KMS-11 (cell line): ENCODE measurements around the gene SLC4A1.
A peak's percentile ranks its signal among the peaks of the same experiment; 100 is the strongest.
"Not testable (repeated sequence)": the region's sequence is repeated elsewhere in the genome, so short reads cannot be mapped to it uniquely, and the experiment has no call there.

ENCODE experiments used
- H2AFZ ChIP-seq: fragments of 200-600 bp; sonication (generic); 2 replicates; pipeline ENCODE4 v1.6.1; 2016; ENCODE audit warnings: antibody characterized with exemption, mixed run types, low read depth
- H3K27ac ChIP-seq: fragments of 200-600 bp; sonication (generic); 2 replicates; pipeline ENCODE4 v1.6.1; 2016; ENCODE audit warnings: mild to moderate bottlenecking, mixed run types
- H3K27me3 ChIP-seq: fragments of 200-600 bp; sonication (generic); 2 replicates; pipeline ENCODE4 v1.6.1; 2017; ENCODE audit warnings: mild to moderate bottlenecking, low read depth, mixed run types, moderate library complexity; ENCODE audit not compliant: insufficient read depth
- H3K36me3 ChIP-seq: fragments of 200-600 bp; sonication (generic); 2 replicates; pipeline ENCODE4 v1.6.1; 2017; ENCODE audit warnings: mild to moderate bottlenecking, mixed run types; ENCODE audit not compliant: insufficient read depth
- H3K4me1 ChIP-seq: fragments of 200-600 bp; sonication (generic); 2 replicates; pipeline ENCODE4 v1.6.1; 2016; ENCODE audit warnings: mild to moderate bottlenecking, low read depth, mixed run types; ENCODE audit not compliant: poor library complexity, severe bottlenecking
- H3K4me2 ChIP-seq: fragments of 200-600 bp; sonication (generic); 2 replicates; pipeline ENCODE4 v1.7.0; 2016; ENCODE audit warnings: mild to moderate bottlenecking, mixed run types
- H3K4me3 ChIP-seq: fragments of 200-600 bp; sonication (generic); IDR thresholded peaks from 2 replicates; pipeline ENCODE4 v1.6.1; 2017; ENCODE audit warnings: low read depth, low read length, mixed read lengths; ENCODE audit not compliant: insufficient read depth
- H3K79me2 ChIP-seq: fragments of 200-600 bp; sonication (generic); 2 replicates; pipeline ENCODE4 v1.6.1; 2016; ENCODE audit warnings: low read depth, mixed run types; ENCODE audit not compliant: insufficient read depth
- H3K9ac ChIP-seq: fragments of 200-600 bp; sonication (generic); 2 replicates; pipeline ENCODE4 v1.6.1; 2016; ENCODE audit warnings: mild to moderate bottlenecking, mixed run types
- H4K20me1 ChIP-seq: fragments of 200-600 bp; sonication (generic); 2 replicates; pipeline ENCODE4 v1.6.1; 2016; ENCODE audit warnings: mild to moderate bottlenecking, mixed run types; ENCODE audit not compliant: insufficient read depth
- TF ChIP-seq, protein P1 (sequence below): fragments of 200-600 bp; sonication (generic); conservative IDR thresholded peaks from 2 replicates; pipeline ENCODE4 v1.6.1; 2017; ENCODE audit warnings: low read depth, mild to moderate bottlenecking, antibody characterized with exemption, low read length, moderate library complexity, mixed read lengths

Gene SLC4A1

DNA sequence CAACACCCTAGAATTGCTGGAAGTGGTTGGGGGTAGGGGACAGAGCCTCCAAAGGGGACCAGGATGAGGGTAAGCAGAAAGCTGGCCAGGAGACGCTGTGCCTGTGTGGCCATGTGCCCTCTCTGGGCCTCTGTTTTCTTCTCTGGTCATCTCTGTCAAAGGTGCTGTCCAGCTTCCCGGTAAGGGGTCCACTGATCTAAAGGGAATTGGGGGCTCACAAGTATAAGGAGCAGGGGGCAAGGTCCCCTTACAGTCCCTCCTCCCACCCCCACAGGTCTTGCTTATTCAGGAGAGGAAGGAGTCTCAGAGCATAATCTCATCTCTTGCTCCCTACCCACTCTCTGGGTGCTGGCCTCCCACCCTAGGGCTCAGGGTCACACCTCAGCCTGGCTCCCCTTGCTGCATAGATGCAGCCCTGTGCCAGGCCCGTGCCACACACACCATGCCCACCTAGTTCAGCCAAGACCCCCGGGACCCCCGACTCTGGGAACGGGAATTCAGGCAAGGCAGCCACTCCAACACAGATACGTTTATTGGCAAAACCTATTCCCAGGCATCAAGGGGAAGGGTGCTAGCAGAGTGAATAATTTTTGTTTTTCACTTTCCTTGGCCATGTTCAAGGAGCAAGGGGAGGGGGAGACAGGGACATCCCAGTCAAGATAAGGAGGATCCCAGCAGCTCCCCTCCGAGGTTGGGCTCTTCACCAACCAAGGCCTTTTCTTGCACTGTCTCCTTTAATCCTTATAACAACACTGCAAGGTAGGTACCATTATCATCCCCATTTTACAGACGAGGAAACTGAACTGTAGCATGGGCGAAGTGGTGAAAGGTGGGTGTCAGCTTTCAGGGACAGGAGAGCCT, 19.8 kb downstream of the SLC4A1 start:
- H3K4me3 ChIP-seq: no peak overlapping the region
- H2AFZ ChIP-seq: no peak overlapping the region
- no peaks in the 10 kb centered on the region for H3K79me2 ChIP-seq
- no peaks in the 10 kb centered on the region for H3K36me3 ChIP-seq
- no peak overlapping the region for H3K4me2 ChIP-seq
- H3K27me3 ChIP-seq: peaks cover 8% of the 10 kb centered on the region; the same call in 1 of the 2 replicates
- TF ChIP-seq, protein P1, sequence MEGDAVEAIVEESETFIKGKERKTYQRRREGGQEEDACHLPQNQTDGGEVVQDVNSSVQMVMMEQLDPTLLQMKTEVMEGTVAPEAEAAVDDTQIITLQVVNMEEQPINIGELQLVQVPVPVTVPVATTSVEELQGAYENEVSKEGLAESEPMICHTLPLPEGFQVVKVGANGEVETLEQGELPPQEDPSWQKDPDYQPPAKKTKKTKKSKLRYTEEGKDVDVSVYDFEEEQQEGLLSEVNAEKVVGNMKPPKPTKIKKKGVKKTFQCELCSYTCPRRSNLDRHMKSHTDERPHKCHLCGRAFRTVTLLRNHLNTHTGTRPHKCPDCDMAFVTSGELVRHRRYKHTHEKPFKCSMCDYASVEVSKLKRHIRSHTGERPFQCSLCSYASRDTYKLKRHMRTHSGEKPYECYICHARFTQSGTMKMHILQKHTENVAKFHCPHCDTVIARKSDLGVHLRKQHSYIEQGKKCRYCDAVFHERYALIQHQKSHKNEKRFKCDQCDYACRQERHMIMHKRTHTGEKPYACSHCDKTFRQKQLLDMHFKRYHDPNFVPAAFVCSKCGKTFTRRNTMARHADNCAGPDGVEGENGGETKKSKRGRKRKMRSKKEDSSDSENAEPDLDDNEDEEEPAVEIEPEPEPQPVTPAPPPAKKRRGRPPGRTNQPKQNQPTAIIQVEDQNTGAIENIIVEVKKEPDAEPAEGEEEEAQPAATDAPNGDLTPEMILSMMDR: no peak
- no peaks in the 10 kb centered on the region for H3K4me1 ChIP-seq
- no peaks in the 10 kb centered on the region for H4K20me1 ChIP-seq
- H3K9ac ChIP-seq: no peak overlapping the region
- no peak overlapping the region for H3K27ac ChIP-seq

DNA sequence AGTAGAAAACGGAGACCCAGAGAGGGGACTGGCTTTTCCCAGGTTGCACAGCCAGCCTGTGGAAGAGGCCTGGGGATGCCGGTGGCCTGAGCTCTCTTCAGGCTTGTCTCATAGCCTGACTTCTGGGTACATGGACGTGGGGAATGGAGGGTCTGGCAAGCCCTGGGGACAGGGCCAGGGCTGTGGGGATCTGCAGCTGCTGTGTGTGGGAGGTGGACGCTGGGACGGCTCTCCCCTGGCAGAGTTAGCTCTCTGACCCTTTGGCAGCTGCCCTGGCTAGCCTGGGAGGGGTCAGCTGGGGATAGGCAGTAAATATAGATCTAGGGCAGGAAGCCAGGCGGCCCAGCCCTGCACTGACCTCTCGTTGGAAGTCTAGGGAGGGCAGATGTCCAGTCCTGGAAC, 20.5 kb downstream of the SLC4A1 start:
- H3K4me2 ChIP-seq: no peak overlapping the region
- H3K27me3 ChIP-seq: peaks cover 2% of the 10 kb centered on the region; the same call in 1 of the 2 replicates
- no peak overlapping the region for H3K4me3 ChIP-seq
- no peaks in the 10 kb centered on the region for H3K79me2 ChIP-seq
- H3K9ac ChIP-seq: no peak overlapping the region
- TF ChIP-seq, protein P1: no peak
- no peaks in the 10 kb centered on the region for H3K36me3 ChIP-seq
- H4K20me1 ChIP-seq: no peaks in the 10 kb centered on the region
- H3K4me1 ChIP-seq: no peaks in the 10 kb centered on the region
- no peak overlapping the region for H3K27ac ChIP-seq
- H2AFZ ChIP-seq: no peak overlapping the region

DNA sequence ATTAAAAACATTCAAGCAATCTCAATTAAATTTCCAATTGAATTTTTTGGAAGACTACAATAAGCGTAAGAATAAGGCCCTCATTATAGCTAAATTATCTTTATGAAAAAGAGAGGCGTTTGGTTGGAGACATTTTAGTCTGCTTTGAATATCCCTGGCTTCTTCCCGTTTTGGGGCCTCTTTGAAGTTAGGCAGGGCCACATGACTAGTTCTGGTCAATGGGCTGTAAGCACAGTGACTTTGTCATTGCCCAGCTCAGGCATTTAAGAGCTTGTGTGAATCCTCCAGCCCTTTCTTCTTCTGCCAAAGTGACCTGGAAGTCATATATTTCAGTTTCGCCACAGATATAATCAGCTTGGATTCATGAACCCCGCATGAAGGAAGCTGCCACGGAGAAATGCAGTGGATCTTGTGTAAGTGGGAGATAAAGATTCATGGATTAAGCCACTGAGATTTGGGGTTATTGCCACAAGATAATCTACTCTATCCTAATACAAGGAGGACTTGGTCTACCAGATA, 26.8 kb downstream of the SLC4A1 start:
- Histone ChIP-seq H3K27ac (no peak overlapping the region), H4K20me1 (no peaks in the 10 kb centered on the region), H3K4me3 (no peak overlapping the region), H3K79me2 (no peaks in the 10 kb centered on the region), H2AFZ (no peak overlapping the region), H3K4me2 (no peak overlapping the region), H3K4me1 (peaks cover 10% of the 10 kb centered on the region), H3K27me3 (peaks cover 7% of the 10 kb centered on the region; the same call in 1 of the 2 replicates), H3K36me3 (no peaks in the 10 kb centered on the region), H3K9ac (no peak overlapping the region)
- TF ChIP-seq, protein P1: no peak

DNA sequence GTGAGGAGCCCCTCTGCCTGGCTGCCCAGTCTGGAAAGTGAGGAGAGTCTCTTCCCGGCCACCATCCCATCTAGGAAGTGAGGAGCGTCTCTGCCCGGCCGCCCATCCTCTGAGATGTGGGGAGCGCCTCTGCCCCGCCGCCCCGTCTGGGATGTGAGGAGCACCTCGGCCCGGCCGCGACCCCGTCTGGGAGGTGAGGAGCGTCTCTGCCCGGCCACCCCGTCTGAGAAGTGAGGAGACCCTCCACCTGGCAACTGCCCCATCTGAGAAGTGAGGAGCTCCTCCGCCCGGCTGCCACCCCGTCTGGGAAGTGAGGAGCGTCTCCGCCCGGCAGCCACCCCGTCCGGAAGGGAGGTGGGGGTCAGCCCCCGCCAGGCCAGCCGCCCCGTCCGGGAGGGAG, 30.0 kb downstream of the SLC4A1 start:
- H3K79me2 ChIP-seq, H3K27me3 ChIP-seq, H3K27ac ChIP-seq, H3K4me2 ChIP-seq, H4K20me1 ChIP-seq, H3K36me3 ChIP-seq, H2AFZ ChIP-seq, H3K4me3 ChIP-seq, H3K9ac ChIP-seq: not testable (repeated sequence)
- H3K4me1 ChIP-seq: peaks cover 29% of the 10 kb centered on the region

DNA sequence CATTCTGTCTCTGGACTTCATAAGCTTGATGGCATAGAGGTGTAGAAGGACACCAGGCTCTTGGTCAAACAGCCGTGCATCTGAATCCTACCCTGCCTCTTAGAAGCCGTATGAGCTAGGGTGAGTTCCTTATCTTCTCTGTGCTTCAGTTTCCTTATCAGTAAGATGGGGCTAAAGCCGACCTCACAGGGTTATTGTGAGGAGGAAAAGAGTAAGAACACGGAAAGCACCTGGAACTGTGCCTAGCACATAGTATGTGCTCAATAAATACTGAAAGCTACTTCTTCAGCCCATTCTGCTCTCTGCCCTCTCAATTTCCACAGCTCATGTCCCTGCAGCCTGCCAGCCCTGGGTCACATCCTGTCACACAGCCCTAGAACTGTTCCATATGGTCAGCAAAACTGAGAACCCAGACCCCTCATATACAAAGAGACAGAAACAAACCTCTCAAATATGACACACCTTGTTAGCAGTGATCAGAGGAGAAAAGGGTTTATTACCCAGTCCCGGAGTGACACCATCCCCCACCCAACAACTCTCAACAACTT, 31.4 kb downstream of the SLC4A1 start:
- H3K79me2 ChIP-seq: no peaks in the 10 kb centered on the region
- H4K20me1 ChIP-seq: no peaks in the 10 kb centered on the region
- no peaks in the 10 kb centered on the region for H3K36me3 ChIP-seq
- peak overlapping the region; percentile 30; the same call in 1 of the 2 replicates for H2AFZ ChIP-seq
- H3K27me3 ChIP-seq: peaks cover 7% of the 10 kb centered on the region; the same call in 1 of the 2 replicates
- H3K9ac ChIP-seq: no peak overlapping the region
- peaks cover 29% of the 10 kb centered on the region for H3K4me1 ChIP-seq
- TF ChIP-seq, protein P1: no peak
- H3K27ac ChIP-seq: peak overlapping the region; percentile 22; the same call in 1 of the 2 replicates
- H3K4me2 ChIP-seq: peak overlapping the region; percentile 16; the same call in 1 of the 2 replicates
- H3K4me3 ChIP-seq: no peak overlapping the region
